ENCODE results near the gene RAPGEF6. TPM values are rescaled to one million over a fixed set of nuclear protein-coding genes. Genes with fewer than 3 reads are reported as not detected.
"Not testable (repeated sequence)": the region's sequence is repeated elsewhere in the genome, so short reads cannot be mapped to it uniquely, and the experiment has no call there.

RAPGEF6 gene
- total RNA-seq, 1 donor from 2014 or later, result 16.9 TPM

- Mint-ChIP-seq H3K27ac (ENCODE audit: unreplicated experiment) (no peak overlapping the region), H3K4me3 (ENCODE audit: unreplicated experiment) (no peak overlapping the region), H3K9me3 (ENCODE audit: unreplicated experiment) (no peaks in the 10 kb centered on the region), H3K36me3 (ENCODE audit: low read depth, unreplicated experiment) (peaks cover 22% of the 10 kb centered on the region), H3K27me3 (ENCODE audit: unreplicated experiment) (no peaks in the 10 kb centered on the region), H3K4me1 (ENCODE audit: unreplicated experiment) (no peaks in the 10 kb centered on the region)
- no peak for TF ChIP-seq CTCF (IDR thresholded peaks at IDR 0.05; ENCODE audit: unreplicated experiment)
- no peak for DNase-seq (ENCODE audit: low spot score)
These were observed 234.4 kb downstream of the RAPGEF6 start for GRCh38 chr5:131400585-131400984.

- H3K27ac Mint-ChIP-seq (ENCODE audit: unreplicated experiment); DNase-seq (ENCODE audit: low spot score); H3K4me1 Mint-ChIP-seq (ENCODE audit: unreplicated experiment); H3K4me3 Mint-ChIP-seq (ENCODE audit: unreplicated experiment); H3K9me3 Mint-ChIP-seq (ENCODE audit: unreplicated experiment); H3K27me3 Mint-ChIP-seq (ENCODE audit: unreplicated experiment): not testable (repeated sequence)
- peaks cover 22% of the 10 kb centered on the region for H3K36me3 Mint-ChIP-seq (ENCODE audit: low read depth, unreplicated experiment)
These were observed 236.0 kb downstream of the RAPGEF6 start for GRCh38 chr5:131399007-131399406.

- Mint-ChIP-seq H3K4me1 (ENCODE audit: unreplicated experiment) (no peaks in the 10 kb centered on the region), H3K36me3 (ENCODE audit: low read depth, unreplicated experiment) (peaks cover 14% of the 10 kb centered on the region), H3K27ac (ENCODE audit: unreplicated experiment) (no peak overlapping the region), H3K9me3 (ENCODE audit: unreplicated experiment) (no peaks in the 10 kb centered on the region), H3K4me3 (ENCODE audit: unreplicated experiment) (no peak overlapping the region), H3K27me3 (ENCODE audit: unreplicated experiment) (no peaks in the 10 kb centered on the region)
- no peak for DNase-seq (ENCODE audit: low spot score)
- no peak for TF ChIP-seq CTCF (IDR thresholded peaks at IDR 0.05; ENCODE audit: unreplicated experiment)
These were observed 238.3 kb downstream of the RAPGEF6 start for GRCh38 chr5:131396630-131397273.

- H3K4me1 Mint-ChIP-seq (ENCODE audit: unreplicated experiment), result no peaks in the 10 kb centered on the region
- DNase-seq (ENCODE audit: low spot score), result no peak
- no peak for TF ChIP-seq CTCF (IDR thresholded peaks at IDR 0.05; ENCODE audit: unreplicated experiment)
- H3K27me3 Mint-ChIP-seq (ENCODE audit: unreplicated experiment), result no peaks in the 10 kb centered on the region
- H3K4me3 Mint-ChIP-seq (ENCODE audit: unreplicated experiment), result no peak overlapping the region
- H3K36me3 Mint-ChIP-seq (ENCODE audit: low read depth, unreplicated experiment), result peaks cover 14% of the 10 kb centered on the region
- no peaks in the 10 kb centered on the region for H3K9me3 Mint-ChIP-seq (ENCODE audit: unreplicated experiment)
- no peak overlapping the region for H3K27ac Mint-ChIP-seq (ENCODE audit: unreplicated experiment)
These were observed 239.0 kb downstream of the RAPGEF6 start for GRCh38 chr5:131396015-131396414.

- H3K36me3 Mint-ChIP-seq (ENCODE audit: low read depth, unreplicated experiment), result peaks cover 6% of the 10 kb centered on the region
- peaks cover 10% of the 10 kb centered on the region for H3K4me1 Mint-ChIP-seq (ENCODE audit: unreplicated experiment)
- no peak for DNase-seq (ENCODE audit: low spot score)
- no peaks in the 10 kb centered on the region for H3K27me3 Mint-ChIP-seq (ENCODE audit: unreplicated experiment)
- TF ChIP-seq CTCF (IDR thresholded peaks at IDR 0.05; ENCODE audit: unreplicated experiment), result no peak
- H3K4me3 Mint-ChIP-seq (ENCODE audit: unreplicated experiment), result no peak overlapping the region
- H3K27ac Mint-ChIP-seq (ENCODE audit: unreplicated experiment), result no peak overlapping the region
- no peaks in the 10 kb centered on the region for H3K9me3 Mint-ChIP-seq (ENCODE audit: unreplicated experiment)
These were observed 240.9 kb downstream of the RAPGEF6 start for GRCh38 chr5:131394128-131394527.

All from endothelial cell (in vitro differentiated cells).